GM21360 (cell line): ENCODE measurements around the gene BACE2.

Source experiments
- ATAC-seq: cut with Tn5 transposase; IDR thresholded peaks from one replicate; pipeline ENCODE4 v1.9.1; 2021; ENCODE audit warnings: mild to moderate bottlenecking, moderate library complexity; ENCODE audit not compliant: unreplicated experiment

The BACE2 gene

DNA sequence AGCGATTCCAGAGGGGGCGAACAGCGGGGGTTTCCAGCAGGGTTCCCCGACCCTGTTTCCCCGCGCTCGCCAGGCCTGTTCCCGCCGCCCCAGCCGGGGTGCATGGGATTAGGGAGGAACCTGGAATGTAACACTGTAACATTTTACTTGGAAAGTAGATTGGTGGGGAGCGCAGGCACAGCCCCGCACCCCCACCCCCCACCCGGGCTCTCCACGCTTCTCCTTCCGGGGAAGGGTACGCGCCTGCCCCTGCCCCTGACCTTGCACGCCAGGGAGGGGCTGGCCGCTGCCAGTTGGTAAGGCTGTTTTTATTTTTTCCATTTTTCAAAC lies 149.1 kb downstream of the BACE2 start:
- ATAC-seq: no peak

DNA sequence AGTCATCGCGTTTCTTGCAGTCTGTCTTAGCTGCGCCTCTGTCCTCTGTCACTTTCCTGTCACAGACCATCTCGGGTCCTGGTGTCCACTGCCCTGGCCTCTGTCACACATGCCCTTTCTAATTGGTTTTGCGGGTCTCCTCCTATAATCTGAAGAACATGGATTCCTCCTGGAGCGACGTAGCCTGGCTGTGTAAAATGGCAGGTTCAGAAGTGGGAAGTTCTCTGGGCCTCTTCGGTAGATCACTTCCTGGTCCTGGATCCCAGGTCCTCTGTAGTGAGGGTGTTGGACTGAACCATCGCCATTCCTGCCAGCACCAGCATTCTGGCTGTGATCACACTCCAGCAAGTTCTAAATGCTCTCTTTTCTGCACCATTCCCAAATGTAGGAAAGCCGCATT lies 149.5 kb downstream of the BACE2 start:
- ATAC-seq: no peak

DNA sequence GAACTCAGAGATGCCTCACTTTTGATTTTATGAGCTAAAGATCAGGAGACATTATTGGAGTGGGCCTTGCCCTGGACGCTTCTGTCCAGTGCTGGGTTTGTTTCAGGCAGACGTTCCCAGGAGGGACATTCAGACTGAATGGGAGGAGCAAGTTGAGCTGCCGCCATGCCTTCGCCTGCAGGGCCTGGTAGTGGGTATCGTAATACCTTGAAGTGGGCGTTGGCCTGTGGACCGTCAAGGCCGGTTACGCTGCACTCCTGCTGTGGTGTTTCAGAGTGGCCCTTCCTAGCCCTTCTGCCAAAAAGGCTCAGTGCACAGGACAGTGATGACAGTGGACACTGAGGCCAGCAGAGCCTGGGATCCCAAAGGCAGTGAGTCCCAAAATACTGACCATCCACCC lies 150.3 kb downstream of the BACE2 start:
- no peak for ATAC-seq

DNA sequence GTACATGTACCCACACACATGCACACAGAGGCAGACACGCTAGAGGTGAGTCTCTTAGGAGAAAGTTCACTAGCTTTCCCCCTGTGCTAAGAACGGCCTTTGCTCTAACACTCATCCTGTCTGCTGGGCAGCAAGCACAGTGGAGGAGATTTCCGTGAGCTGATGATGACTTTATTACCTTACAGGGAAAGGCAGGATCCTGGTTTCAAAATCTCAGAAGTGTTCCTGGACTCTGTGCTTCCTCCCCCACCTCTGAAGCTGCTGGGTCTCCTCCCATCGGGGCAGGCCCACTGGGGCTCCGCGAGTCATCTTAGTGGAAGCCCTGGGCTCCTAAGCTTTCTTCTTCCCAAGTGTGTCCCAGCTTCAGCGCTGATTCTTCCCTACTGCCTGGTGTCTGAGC lies 151.3 kb downstream of the BACE2 start:
- no peak for ATAC-seq

DNA sequence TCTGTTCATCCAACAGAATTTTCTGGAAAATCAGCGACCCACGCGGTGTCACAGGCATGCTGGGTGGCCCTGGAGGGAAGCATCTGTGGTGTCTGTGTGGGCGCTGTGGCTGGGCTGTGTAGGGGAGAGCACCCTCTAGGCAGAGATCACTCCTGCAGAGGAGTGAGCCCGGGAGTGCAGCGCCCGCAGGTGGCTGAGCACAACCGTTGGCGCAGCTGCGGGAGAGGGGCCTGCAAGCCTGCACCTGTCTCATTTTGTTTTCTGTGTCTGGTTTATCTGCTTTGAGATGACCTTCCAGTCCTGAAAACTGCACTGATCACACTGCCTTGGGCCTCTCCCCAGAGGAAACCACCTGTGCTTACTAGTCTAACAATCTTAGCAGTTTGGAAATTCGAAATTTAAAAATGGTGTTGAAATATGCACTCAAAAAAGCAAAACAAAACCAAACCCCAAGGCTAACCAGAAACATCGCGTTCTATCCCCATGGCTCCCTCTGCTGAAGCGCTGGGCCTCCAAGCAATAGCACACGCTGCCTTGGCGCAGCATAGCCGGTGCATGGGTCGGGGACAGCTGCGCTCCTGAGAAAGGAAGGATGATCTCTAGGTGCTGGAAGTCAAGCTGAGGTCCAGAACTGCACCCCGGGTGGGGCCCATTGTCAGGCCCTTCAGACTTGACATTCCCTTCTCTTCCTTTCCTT lies 153.4 kb downstream of the BACE2 start:
- ATAC-seq: no peak

DNA sequence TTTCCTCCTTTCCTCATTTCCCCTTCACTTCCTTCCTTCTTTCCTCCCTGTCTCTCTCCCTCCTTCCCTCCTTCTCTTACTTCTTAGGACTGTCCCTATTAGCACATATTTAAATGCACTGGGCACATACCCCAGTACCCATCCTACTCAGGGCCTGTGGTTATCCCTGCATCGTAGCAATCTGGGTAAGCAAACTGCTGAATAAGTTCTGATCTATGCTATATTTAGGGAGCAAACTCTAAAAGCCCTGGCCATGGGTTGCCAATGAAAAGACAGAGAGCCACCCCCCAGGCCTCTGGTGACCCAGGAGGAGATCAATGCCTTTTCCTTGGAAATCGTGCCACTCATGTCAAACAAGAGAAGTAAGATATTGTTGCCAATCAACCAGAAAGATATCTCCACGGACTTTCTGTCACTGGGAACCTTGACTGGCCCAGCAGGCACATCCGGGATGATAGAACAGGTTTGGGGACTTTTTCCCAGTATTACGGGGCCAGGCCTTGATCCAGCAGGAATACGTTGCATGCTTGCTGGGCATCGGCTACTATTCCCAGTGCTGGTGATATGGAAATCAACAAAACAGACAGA lies 154.0 kb downstream of the BACE2 start:
- ATAC-seq: no peak

DNA sequence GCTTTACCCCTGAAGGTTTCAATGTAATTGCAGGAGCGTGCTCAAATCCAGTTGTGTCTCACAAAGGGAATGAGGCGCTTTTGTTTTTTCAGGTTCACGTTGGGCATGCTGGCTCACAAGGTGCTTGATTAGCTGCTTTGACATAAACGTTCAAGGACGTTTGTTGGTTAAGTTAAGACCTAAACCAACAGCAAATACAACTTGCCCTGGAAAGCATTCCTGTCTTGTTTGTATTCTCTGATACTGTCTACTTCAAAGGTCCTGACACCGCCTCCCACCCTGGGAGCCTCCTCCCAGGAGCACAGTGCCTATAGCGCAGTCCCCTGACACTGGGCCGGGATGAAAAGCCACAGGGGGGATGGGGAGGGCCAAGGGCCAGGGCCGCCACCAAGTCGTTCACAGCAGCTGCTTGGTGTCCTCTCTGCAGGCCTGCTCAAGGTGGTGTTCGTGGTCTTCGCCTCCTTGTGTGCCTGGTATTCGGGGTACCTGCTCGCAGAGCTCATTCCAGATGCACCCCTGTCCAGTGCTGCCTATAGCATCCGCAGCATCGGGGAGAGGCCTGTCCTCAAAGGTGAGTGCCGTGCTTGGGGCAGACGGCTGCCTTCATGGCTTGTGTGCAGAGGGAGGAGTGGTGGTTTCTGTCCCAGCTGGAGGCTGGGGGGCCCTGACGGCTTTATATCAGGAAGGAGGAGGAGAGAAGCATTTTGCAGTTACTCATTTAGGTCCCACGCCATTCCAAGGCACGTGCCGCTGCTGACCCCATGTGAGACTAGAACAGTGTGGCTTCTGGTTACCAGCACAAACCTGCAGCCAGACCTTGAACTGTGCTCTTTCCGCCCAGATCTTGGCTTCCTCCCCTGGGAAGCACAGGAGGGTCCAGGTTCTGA lies 154.8 kb downstream of the BACE2 start:
- ATAC-seq: no peak

DNA sequence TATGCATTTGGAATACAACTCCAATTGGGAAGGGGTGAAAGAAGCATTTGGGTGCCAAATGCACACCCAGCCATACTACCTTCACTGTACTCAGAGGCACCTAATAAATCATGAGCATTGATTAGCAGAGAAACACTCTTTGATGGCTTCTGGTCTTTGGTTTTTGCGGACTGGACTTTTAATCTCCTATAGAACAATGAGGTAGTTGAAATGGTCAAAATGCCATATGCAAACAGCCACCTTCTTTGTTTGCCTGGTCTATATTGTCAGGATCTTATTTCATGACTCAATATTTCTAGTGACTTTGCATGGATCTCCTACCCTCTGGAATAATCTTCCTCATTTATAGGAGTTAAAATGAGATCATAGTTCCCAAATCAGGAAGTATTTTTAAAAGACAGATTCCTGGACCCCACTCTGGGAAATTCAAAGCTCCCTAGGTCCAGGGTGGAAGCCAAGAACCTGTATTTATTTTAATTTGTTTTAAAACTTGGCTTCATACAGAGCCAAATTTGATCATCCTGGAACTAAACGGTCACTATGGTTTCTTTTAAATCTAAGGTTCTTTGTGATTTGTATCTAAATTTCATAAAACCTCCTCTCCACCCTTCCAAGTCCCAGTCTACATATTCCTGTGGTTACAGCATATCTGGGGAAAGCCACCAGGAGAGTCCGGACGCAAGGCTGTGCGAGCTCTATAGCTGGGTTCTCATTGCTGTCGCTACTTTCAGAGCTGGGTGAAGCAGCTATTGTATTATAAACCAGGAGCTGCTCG lies 157.4 kb downstream of the BACE2 start:
- ATAC-seq: no peak

DNA sequence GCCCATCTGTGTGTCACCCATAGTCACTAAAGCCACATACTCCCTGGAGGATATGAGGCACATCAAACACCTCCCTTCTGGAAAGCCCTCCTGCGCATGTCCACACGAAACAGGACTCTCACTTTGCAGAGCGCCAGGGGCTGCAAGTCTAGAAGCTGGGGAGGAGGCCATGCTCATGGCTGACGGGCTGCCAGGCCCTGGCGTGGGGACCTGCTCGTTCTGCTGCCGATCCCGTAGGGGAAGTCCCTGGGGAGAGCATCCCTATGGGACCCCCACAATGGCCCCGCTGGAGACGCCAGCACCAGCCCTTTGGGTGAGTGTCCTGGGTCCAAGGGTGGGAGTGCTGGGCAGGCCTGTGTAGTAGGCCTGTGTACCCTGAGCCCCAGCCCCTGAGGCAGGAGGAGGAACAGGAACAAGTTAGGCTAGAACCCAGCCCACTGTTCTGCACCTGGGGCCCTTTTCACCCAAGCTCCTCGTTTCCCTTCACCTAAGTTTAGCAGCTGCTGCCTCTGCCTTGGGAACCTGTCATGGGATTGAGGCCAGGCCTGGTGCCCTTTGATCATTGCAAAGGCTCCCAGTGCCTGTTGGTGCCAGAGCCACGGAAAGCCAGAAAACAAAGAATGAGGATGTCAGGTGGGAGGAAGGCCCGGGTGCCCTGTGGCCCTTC lies 158.6 kb downstream of the BACE2 start:
- no peak for ATAC-seq

DNA sequence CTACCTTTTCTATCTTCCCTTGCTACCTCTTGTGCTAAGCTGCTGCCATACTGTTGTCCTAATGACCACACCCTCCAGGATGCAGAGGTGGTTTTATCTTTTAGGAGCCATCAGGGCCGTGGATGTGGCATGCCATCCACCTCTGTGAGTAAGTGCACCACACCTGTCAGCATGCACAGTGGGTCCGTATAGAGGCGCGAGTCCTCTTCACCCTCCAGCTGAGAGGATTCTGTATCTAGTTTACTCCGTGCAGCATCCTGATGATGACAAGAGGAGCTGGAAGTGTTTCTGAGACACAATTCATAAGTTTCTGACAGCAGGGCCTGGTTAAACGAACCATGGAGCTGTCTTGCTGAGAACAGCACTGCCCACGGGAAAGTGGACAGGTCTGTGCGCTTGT lies 159.8 kb downstream of the BACE2 start:
- ATAC-seq: no peak

DNA sequence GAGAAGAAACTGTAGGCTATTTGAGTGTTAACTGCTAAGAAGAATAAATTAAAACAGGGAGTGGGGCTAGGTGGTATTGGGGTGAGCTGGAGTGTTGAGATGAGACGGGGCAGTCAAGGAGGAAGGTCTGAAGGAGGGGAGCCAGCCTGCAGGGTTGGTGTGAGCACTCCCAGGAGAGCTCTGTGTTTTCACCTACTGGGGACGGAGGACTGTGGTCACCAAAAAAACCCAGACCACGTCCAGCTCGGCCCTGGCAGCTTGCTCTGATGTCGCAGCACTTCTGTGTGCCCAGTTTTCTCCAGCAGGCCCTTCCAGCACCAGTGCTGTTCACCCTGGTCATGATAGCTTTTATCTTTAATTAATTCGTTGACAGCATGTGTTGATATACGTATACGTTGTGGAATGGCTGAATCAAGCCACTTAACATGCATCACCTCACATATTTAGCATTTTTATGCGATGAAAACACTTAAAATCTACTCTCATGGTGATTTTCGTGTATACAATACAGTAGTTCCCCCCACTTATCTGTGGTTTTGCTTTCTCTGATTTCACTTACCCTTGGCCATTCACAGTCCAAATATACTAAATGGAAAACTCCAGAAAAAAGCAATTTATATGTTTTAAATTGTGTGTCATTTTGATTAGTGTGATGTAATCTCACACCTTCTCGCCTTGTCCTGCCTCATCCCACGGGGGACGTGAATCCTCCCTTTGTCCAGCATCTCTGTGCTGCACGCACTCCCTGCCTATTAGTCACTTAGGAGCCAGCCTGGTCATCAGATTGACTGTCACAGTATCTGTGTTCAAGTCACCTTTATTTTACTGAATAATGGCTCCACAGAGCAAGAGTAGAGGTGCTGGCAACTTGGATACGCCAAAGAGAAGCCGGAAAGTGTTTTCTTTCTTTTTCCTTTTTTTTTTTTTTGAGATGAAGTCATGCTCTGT lies 161.0 kb downstream of the BACE2 start:
- ATAC-seq: no peak
